HT1080 (cell line): ENCODE data around the gene ATP1B1. TPM values are rescaled to one million over a fixed set of nuclear protein-coding genes. Genes with fewer than 3 reads are reported as not detected.

Source experiments
- DNase-seq: peaks from one replicate; pipeline ENCODE4 v3.0.0-alpha.2; 2015; ENCODE audit warnings: low read depth
- polyA plus RNA-seq, 2 experiments: library from polyadenylated mRNA; depleted of rRNA; stranded (reverse); fragments of >200 nt; gene quantifications; 2 replicates each; pipeline ENCODE4 v1.2.3, GENCODE V29; 2015
- total RNA-seq: library from RNA; depleted of rRNA; stranded (reverse); fragments of >200 nt; shearing (Covaris generic); gene quantifications from 2 replicates; pipeline ENCODE4 v1.2.3, GENCODE V29; 2014; rRNA removed

The ATP1B1 gene
- 23.1 and 35.9 TPM in 2 replicates for total RNA-seq
- polyA plus RNA-seq (2015; cell fraction: cytosol; rRNA removed) = 38.9 and 43.2 TPM in 2 replicates
- 48.0 and 49.1 TPM in 2 replicates for polyA plus RNA-seq (2015; cell fraction: nucleus; rRNA removed)

DNA sequence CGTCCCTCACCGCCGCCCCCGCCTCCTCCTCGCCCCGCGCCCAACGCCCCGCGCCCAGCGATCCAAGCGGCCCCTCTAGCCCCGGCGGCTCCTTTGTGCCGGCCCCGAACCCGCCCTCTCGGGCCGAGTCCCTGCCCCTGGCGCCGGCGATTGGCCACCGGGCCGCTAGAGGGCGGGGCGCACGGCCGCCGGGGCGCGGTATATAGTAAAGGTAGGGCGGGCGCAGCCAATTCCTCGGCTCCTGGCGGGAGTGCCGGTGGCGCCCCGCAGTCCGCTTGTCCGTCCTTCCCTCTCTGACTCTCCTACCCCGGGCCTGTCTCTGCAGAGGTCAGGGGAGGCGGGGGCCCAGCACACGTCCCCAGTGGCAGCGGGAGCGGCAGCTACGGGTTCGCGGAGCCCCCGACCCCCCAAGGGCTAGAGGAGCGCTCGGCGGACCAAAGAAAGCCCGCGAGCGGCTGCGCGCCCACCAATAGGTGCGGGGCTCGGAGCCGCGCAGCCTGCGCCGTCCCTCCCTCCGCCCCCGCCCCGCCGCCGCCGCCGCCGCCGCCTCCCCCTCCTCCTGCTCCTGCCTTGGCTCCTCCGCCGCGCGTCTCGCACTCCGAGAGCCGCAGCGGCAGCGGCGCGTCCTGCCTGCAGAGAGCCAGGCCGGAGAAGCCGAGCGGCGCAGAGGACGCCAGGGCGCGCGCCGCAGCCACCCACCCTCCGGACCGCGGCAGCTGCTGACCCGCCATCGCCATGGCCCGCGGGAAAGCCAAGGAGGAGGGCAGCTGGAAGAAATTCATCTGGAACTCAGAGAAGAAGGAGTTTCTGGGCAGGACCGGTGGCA, at the start of gene ATP1B1:
Gene ATP1B1 (plus strand): TSS at position 596 of the 826 bp plus-strand sequence. CDS start 140 bp downstream, at position 736.
- DNase-seq = peak; percentile 87

DNA sequence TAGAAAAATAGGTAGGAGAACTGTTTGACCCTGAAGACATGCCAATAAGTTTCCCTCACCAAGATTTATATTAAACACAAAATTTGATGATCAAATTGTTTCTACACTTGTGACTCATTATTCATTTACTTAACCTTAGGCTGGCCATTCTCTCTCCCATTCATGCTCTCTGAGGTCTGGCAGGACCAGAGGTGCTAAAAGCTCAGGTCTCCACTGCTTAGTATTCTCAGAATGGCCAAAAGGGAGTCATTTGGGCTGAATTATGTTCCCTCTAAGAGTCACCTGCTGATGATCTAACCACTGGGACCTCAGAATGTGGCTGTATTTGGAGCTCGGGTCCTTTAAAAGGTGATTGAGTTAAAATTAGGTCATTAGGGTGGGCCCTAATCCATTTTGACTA, 47.1 kb upstream of the ATP1B1 start:
- DNase-seq = no peak

GRCh38 chr1:169060043-169060722, 46.3 kb upstream of the ATP1B1 start:
- DNase-seq = peak; percentile 5

GRCh38 chr1:169060919-169061639, 45.4 kb upstream of the ATP1B1 start:
- peak; percentile 11 for DNase-seq

DNA sequence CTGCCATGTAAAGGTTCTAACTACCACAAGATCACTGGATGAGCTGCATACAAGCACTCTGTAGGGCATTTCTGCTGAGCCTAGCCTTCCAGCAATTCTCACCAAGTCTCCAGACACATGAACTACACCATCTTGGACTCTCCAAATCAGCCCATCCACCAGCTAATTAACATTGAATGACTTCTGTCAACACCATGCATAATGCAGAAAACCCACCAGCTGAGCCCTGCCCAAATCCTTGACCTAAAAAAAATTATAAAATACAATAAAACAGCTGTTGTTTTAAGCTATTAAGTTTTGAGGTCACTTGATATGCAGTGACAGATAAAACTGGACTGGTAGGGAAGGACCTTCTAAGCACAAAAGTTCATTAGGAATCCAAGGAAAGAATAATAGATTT, 44.3 kb upstream of the ATP1B1 start:
- no peak for DNase-seq

DNA sequence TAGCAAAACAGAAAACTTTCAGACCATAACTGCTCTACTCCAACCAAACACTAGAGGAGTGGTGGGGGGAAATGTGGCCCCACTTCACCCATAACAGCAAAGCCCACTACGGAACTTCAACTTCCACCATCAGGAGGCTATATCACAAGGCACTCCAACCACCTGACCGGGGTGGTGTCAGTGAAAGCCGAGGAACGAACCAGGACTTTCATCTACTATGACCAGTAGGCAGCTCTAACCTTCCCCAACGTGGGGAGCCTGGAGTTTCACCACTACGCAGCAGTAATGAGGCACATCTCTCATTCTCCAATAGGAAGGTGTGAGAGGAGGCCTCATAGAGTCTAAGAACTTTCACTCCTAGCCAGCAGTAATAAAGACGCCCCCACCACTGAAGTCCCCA, 42.4 kb upstream of the ATP1B1 start:
- no peak for DNase-seq

- DNase-seq = no peak
Measured at GRCh38 chr1:169070547-169070946, 35.9 kb upstream of the ATP1B1 start.

GRCh38 chr1:169070958-169071357, 35.5 kb upstream of the ATP1B1 start:
- DNase-seq = no peak

DNA sequence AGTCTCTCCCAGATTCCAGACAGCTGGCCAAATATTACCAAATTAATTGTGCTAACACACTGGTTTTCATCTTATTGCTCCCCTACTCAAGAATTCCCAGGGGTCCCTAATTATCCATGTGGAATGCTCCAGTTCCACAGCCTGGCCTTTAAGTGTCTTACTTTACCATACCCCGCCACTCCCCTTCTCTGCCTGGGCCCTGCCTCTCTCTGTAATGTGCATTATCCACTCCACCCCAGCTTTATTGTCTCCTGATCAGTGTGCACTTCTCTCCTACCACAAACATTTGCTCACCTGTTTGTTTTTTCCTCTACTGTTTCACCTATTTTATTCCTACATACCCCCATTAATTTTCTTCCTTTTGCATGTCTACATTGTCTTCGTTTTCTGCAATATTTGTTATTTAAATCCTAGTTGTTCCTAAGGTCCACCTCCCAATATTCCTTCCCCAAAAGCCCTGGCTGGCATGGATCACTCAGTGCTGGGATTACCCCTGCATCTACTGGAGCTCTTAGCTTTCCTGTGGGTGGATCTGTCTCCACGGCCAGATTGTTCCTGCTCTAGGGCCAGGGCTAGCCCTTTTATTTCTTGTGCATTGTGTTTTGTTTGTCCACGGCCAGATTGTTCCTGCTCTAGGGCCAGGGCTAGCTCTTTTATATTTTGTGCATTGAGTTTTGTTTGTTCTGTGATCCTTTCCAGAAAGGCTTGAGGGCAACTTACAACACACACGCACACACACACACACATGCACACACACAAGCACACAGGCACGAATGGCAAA, 33.4 kb upstream of the ATP1B1 start:
- DNase-seq = no peak

GRCh38 chr1:169078163-169078883, 28.2 kb upstream of the ATP1B1 start:
- no peak for DNase-seq

DNA sequence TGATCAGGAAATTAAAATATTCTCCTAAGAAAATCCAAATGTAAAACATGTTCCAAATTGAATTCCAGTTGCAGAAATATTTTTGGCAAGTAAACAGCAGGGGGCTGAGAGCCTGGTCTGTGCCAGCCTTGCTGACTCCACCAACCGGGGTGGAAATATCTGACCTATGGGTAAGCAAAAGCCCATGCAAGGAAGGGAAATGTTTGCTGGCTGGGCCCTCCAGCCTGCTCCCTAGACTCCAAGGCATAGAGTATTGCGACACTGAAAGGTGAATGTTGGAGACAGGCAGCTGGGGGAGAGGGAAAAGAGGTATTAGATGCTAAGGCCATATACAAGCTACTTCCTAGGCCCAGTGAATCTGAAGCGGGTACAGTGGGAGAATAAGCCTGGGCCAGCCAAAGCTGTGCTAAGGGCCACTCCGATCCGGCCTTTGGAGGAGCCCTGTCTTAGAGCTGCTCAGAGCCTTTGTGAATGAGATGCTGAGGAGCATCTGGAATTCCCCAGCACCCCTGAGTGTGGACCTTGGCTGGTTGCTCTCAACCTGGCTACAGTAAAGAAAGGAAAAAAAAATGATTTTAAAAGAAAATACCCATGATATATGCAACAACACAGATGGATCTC, 24.9 kb upstream of the ATP1B1 start:
- peak; percentile 12 for DNase-seq

DNA sequence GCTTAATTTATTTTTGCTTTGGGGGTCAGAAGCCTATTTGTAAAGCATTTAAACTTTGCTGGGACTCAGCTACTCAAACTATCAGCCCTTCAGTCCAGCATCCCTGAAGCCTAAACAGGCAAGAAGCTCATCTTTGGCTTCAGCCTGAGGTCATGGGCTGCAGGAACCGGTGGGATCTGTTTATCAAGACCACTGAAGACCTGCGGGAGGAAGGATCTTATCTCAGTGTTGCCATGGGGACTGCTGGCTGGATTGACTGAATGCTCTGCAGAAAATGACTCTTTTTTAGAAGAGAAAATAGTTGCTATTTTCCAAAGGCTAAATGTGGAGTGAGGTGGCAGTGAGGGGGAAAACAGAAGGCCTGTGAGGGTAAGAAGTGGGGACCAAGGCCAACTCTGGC, 20.6 kb upstream of the ATP1B1 start:
- DNase-seq = no peak

DNA sequence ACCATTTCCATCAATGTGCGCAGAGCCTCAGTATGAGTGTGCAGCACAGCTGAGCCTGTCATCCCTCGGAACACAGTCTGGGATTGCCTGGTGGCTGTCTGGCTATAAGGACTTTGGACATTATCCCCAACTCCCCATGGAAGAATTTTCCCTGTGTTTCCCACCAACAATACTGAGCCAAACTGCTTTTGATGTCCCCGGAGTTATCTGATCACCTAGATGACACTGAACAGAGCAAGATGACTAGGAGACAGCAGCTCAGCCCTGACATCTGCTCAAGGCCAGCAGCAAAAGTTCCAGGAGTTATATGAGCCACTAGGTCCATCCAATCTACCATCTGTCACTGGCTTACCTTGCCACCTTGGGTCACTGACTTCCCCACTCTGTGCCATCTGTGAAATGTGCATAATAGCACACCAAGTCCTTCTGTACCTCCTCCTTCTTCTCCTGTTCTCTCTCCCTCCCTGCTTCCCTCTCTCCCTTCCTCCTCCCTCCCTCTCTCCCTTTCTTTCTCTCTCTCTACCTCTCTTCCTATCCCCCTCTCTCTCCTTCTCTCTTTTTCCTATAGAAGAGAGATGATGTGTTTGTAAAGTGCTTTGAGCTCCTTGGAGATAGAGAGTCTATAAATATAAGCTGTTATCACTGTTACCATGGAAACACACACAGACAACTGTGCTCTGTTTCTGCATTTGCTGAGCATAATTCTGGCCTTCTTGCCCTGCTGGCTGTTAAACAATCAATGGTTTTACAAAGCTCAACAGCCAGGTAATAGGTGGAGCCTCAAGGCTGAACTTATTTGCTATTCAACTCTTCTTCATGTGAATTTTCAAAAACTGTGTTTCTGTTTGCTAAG, 19.7 kb upstream of the ATP1B1 start:
- no peak for DNase-seq

DNA sequence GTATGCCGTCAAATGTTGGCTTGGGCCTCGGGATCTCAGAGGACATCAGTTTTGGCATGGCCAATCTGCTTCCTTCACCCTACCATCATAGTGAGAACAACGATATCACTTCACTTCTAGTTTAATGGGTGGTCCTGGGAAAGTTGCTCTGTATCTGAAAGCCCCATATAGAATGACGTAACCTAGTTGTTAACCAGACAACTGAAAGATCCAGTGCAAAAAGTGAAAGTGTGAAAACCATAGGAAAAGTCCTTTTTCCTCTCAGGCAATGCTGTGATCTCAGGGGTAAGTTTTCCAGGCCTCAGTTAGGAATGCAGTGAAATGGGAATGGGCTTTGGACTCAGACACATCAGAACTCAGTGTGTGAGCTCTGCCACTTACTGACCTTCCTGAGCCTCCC, 18.6 kb upstream of the ATP1B1 start:
- no peak for DNase-seq

- DNase-seq = no peak
Measured at GRCh38 chr1:169089776-169090175, 16.7 kb upstream of the ATP1B1 start.

DNA sequence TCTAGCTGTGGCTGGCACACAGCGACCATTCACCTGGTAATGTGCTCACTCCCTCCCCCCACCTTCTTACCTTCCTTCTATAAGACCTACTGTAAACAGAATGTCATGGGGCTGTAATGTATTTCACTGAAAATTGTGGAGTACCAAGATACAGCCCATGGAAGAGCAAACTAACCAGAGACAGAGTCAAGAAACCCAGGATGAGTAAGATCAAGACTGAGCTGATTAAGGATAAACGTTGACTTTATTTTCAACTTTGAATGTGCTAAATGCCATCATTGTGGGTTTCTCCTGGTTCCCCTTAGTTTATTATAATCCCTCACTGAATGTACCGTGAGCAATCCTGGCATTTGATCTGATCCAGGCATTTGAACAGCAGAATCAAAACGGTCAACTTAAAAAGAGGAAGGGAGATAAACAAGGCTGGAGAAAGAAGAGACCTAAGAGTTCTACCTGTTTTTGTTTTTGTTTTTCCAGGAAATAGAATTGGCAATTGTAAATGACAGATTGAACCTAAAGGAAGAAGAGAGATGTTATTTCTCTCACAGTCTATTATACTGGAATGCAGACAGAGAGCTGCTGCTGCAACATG, 16.1 kb upstream of the ATP1B1 start:
- DNase-seq = no peak

- DNase-seq = no peak
Measured at GRCh38 chr1:169090900-169091311, 15.6 kb upstream of the ATP1B1 start.

- DNase-seq = peak; percentile 26
Measured at GRCh38 chr1:169091480-169091941, 15.0 kb upstream of the ATP1B1 start.
